Measurements from ENCODE around the gene SPNS3.
A peak's percentile ranks its signal among the peaks of the same experiment; 100 is the strongest.

SPNS3 gene

GRCh38 chr17:4506892-4507291 is 73.2 kb downstream of the SPNS3 start:
- peaks cover 76 to 88% of the 10 kb centered on the region in 2 experiments for H3K4me1 ChIP-seq (ENCODE audit: control insufficient read depth in 1 of 2, insufficient read depth in 2 of 2, low read length in 2 of 2)
- DNase-seq, result no peak
- H3K4me2 ChIP-seq (ENCODE audit: low read length), result no peak overlapping the region
- H3K4ac ChIP-seq (ENCODE audit: low read depth, low read length), result peak overlapping the region; percentile 93
- H4K8ac ChIP-seq (ENCODE audit: low read depth, low read length), result peak overlapping the region; percentile 23
- no peaks in the 10 kb centered on the region for H3K27me3 ChIP-seq (ENCODE audit: insufficient read depth, low read length)
- H2BK12ac ChIP-seq (ENCODE audit: low read length), result peak overlapping the region; percentile 73
- H4K12ac ChIP-seq (ENCODE audit: low read depth, low read length), result no peak overlapping the region
- peak overlapping the region; percentile 25 for H2AK5ac ChIP-seq (ENCODE audit: low read length)
- H3K36me3 ChIP-seq (ENCODE audit: control insufficient read depth in 1 of 2, insufficient read depth in 2 of 2, low read length in 2 of 2), result peaks cover 34 to 56% of the 10 kb centered on the region in 2 experiments
- no peak overlapping the region for H2AFZ ChIP-seq (ENCODE audit: insufficient read depth, low read length, poor library complexity)
- H3K23ac ChIP-seq (ENCODE audit: low read length), result no peak overlapping the region
- H3K14ac ChIP-seq (ENCODE audit: low read length), result peak overlapping the region; percentile 13
- H3K18ac ChIP-seq (ENCODE audit: low read length), result peak overlapping the region; percentile 39
- H3K9ac ChIP-seq (ENCODE audit: low read length), result no peak overlapping the region
- peaks cover 53% of the 10 kb centered on the region for H3K79me2 ChIP-seq (ENCODE audit: control insufficient read depth, insufficient read depth, low read length, poor library complexity)
- H3K79me1 ChIP-seq (ENCODE audit: low read length), result peaks cover 39% of the 10 kb centered on the region
- H3K4me3 ChIP-seq (ENCODE audit: low read depth, low read length), result no peak overlapping the region
- H4K91ac ChIP-seq (ENCODE audit: low read depth, low read length), result peak overlapping the region; percentile 97
- H3K9me3 ChIP-seq (ENCODE audit: insufficient read depth, low read depth, low read length), result no peaks in the 10 kb centered on the region
- WGBS (ENCODE audit: extremely low coverage, insufficient coverage, insufficient read length), result no CpG with 5 or more reads among the region's 8 CpGs
- H2BK5ac ChIP-seq (ENCODE audit: low read depth, low read length, poor library complexity), result peak overlapping the region; percentile 41
- H3K27ac ChIP-seq (ENCODE audit: low read depth, low read length), result no peak overlapping the region
- no peak overlapping the region for H2BK120ac ChIP-seq (ENCODE audit: insufficient read depth, low read length, poor library complexity)

- no peak overlapping the region for H4K91ac ChIP-seq (ENCODE audit: low read depth, low read length)
- H3K79me1 ChIP-seq (ENCODE audit: low read length), result peaks cover 40% of the 10 kb centered on the region
- peak overlapping the region; percentile 7 for H2AK5ac ChIP-seq (ENCODE audit: low read length)
- no peak overlapping the region for H3K4me3 ChIP-seq (ENCODE audit: low read depth, low read length)
- H3K27me3 ChIP-seq (ENCODE audit: insufficient read depth, low read length), result no peaks in the 10 kb centered on the region
- no peak overlapping the region for H3K9ac ChIP-seq (ENCODE audit: low read length)
- H3K4ac ChIP-seq (ENCODE audit: low read depth, low read length), result peak overlapping the region; percentile 93
- no peaks in the 10 kb centered on the region for H3K9me3 ChIP-seq (ENCODE audit: insufficient read depth, low read depth, low read length)
- H4K12ac ChIP-seq (ENCODE audit: low read depth, low read length), result no peak overlapping the region
- peak overlapping the region; percentile 28 for H2BK12ac ChIP-seq (ENCODE audit: low read length)
- H2BK120ac ChIP-seq (ENCODE audit: insufficient read depth, low read length, poor library complexity), result no peak overlapping the region
- H3K4me2 ChIP-seq (ENCODE audit: low read length), result no peak overlapping the region
- peaks cover 34 to 58% of the 10 kb centered on the region in 2 experiments for H3K36me3 ChIP-seq (ENCODE audit: control insufficient read depth in 1 of 2, insufficient read depth in 2 of 2, low read length in 2 of 2)
- peak overlapping the region; percentile 18 for H3K18ac ChIP-seq (ENCODE audit: low read length)
- DNase-seq, result no peak
- H3K27ac ChIP-seq (ENCODE audit: low read depth, low read length), result no peak overlapping the region
- no peak overlapping the region for H2AFZ ChIP-seq (ENCODE audit: insufficient read depth, low read length, poor library complexity)
- no peak overlapping the region for H3K23ac ChIP-seq (ENCODE audit: low read length)
- H4K8ac ChIP-seq (ENCODE audit: low read depth, low read length), result no peak overlapping the region
- no peak overlapping the region for H2BK5ac ChIP-seq (ENCODE audit: low read depth, low read length, poor library complexity)
- peaks cover 80 to 91% of the 10 kb centered on the region in 2 experiments for H3K4me1 ChIP-seq (ENCODE audit: control insufficient read depth in 1 of 2, insufficient read depth in 2 of 2, low read length in 2 of 2)
- peaks cover 59% of the 10 kb centered on the region for H3K79me2 ChIP-seq (ENCODE audit: control insufficient read depth, insufficient read depth, low read length, poor library complexity)
- peak overlapping the region; percentile 33 for H3K14ac ChIP-seq (ENCODE audit: low read length)
- no CpG with 5 or more reads among the region's 8 CpGs for WGBS (ENCODE audit: extremely low coverage, insufficient coverage, insufficient read length)
Observed at GRCh38 chr17:4507361-4508111, 73.8 kb downstream of the SPNS3 start.

DNA sequence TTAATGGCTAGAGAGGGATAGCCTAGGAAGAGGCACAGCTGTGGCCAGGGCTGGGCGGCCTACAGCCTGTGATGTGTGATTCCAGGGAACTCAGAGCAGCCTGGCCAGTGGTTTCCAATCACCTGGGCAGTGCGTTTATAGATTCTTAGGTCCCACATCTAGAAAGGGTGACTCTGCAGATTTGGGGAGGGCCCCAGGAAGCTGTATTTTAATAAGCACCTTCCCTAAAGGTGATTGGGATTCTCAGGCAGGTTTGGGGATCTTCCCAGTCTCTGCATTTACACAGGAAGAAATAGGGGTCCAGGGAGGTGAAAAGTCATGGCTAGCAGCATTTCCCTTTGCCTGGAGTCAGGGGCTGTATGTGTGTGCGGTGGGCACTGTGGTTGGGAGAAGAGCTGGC is 74.5 kb downstream of the SPNS3 start:
- DNase-seq, result no peak
- Histone ChIP-seq H3K79me2 (ENCODE audit: control insufficient read depth, insufficient read depth, low read length, poor library complexity) (peaks cover 60% of the 10 kb centered on the region), H3K27ac (ENCODE audit: low read depth, low read length) (no peak overlapping the region), H2BK120ac (ENCODE audit: insufficient read depth, low read length, poor library complexity) (no peak overlapping the region), H3K4me1 (ENCODE audit: control insufficient read depth in 1 of 2, insufficient read depth in 2 of 2, low read length in 2 of 2) (peaks cover 80 to 91% of the 10 kb centered on the region in 2 experiments), H3K14ac (ENCODE audit: low read length) (no peak overlapping the region), H3K23ac (ENCODE audit: low read length) (no peak overlapping the region), H2AFZ (ENCODE audit: insufficient read depth, low read length, poor library complexity) (no peak overlapping the region), H2BK5ac (ENCODE audit: low read depth, low read length, poor library complexity) (no peak overlapping the region), H2BK12ac (ENCODE audit: low read length) (peak overlapping the region; percentile 28), H3K4ac (ENCODE audit: low read depth, low read length) (peak overlapping the region; percentile 88), H4K8ac (ENCODE audit: low read depth, low read length) (no peak overlapping the region), H3K36me3 (ENCODE audit: control insufficient read depth in 1 of 2, insufficient read depth in 2 of 2, low read length in 2 of 2) (peaks cover 32 to 52% of the 10 kb centered on the region in 2 experiments), H4K12ac (ENCODE audit: low read depth, low read length) (no peak overlapping the region), H3K18ac (ENCODE audit: low read length) (no peak overlapping the region), H4K91ac (ENCODE audit: low read depth, low read length) (no peak overlapping the region), H3K4me3 (ENCODE audit: low read depth, low read length) (no peak overlapping the region), H3K79me1 (ENCODE audit: low read length) (peaks cover 44% of the 10 kb centered on the region), H3K27me3 (ENCODE audit: insufficient read depth, low read length) (no peaks in the 10 kb centered on the region), H2AK5ac (ENCODE audit: low read length) (no peak overlapping the region), H3K9me3 (ENCODE audit: insufficient read depth, low read depth, low read length) (no peaks in the 10 kb centered on the region), H3K9ac (ENCODE audit: low read length) (no peak overlapping the region), H3K4me2 (ENCODE audit: low read length) (no peak overlapping the region)
- no CpG with 5 or more reads among the region's 3 CpGs for WGBS (ENCODE audit: extremely low coverage, insufficient coverage, insufficient read length)

DNA sequence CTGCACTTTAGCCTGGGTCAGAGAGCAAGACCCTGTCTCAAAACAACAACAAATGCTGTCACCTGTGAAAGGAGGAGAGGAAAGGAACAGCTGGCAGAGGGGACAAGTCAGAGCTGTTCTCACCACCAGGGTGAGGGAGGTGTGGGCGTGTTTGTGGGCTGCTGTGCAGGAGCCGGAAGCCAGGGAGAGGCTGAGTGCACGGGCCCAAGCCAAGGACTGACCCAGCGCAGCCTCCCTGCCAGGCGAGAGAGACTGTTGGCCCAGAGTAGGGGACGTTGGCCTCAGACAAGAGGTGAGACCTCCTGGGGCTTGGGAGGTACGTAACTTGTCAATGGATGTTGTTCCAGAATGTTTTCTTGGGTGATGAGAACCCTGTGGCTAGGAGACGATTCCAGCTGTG is 75.7 kb downstream of the SPNS3 start:
- DNase-seq, result no peak
- Histone ChIP-seq H3K4ac (ENCODE audit: low read depth, low read length) (peak overlapping the region; percentile 45), H3K18ac (ENCODE audit: low read length) (peak overlapping the region; percentile 9), H3K27ac (ENCODE audit: low read depth, low read length) (no peak overlapping the region), H3K4me1 (ENCODE audit: control insufficient read depth in 1 of 2, insufficient read depth in 2 of 2, low read length in 2 of 2) (peaks cover 80 to 91% of the 10 kb centered on the region in 2 experiments), H3K27me3 (ENCODE audit: insufficient read depth, low read length) (no peaks in the 10 kb centered on the region), H2BK5ac (ENCODE audit: low read depth, low read length, poor library complexity) (no peak overlapping the region), H2AK5ac (ENCODE audit: low read length) (no peak overlapping the region), H3K79me2 (ENCODE audit: control insufficient read depth, insufficient read depth, low read length, poor library complexity) (peaks cover 54% of the 10 kb centered on the region), H2BK12ac (ENCODE audit: low read length) (no peak overlapping the region), H2BK120ac (ENCODE audit: insufficient read depth, low read length, poor library complexity) (no peak overlapping the region), H4K8ac (ENCODE audit: low read depth, low read length) (no peak overlapping the region), H2AFZ (ENCODE audit: insufficient read depth, low read length, poor library complexity) (no peak overlapping the region), H3K9ac (ENCODE audit: low read length) (no peak overlapping the region), H3K4me2 (ENCODE audit: low read length) (no peak overlapping the region), H3K9me3 (ENCODE audit: insufficient read depth, low read depth, low read length) (no peaks in the 10 kb centered on the region), H4K91ac (ENCODE audit: low read depth, low read length) (no peak overlapping the region), H4K12ac (ENCODE audit: low read depth, low read length) (no peak overlapping the region), H3K14ac (ENCODE audit: low read length) (no peak overlapping the region), H3K79me1 (ENCODE audit: low read length) (peaks cover 47% of the 10 kb centered on the region), H3K36me3 (ENCODE audit: control insufficient read depth in 1 of 2, insufficient read depth in 2 of 2, low read length in 2 of 2) (peaks cover 23 to 50% of the 10 kb centered on the region in 2 experiments), H3K23ac (ENCODE audit: low read length) (no peak overlapping the region), H3K4me3 (ENCODE audit: low read depth, low read length) (no peak overlapping the region)
- WGBS (ENCODE audit: extremely low coverage, insufficient coverage, insufficient read length), result no CpG with 5 or more reads among the region's 8 CpGs

Measured in trophoblast cell (in vitro differentiated cells and primary cell).